Neuronal stem cell (in vitro differentiated cells): ENCODE results near the gene GLCCI1.

Source experiments
- DNase-seq: peaks from one replicate; pipeline ENCODE4 v3.0.0-alpha.2; 2013; ENCODE audit warnings: low spot score
- H2AFZ ChIP-seq: one replicate; pipeline ENCODE4 v1.6.1; 2013; ENCODE audit warnings: mild to moderate bottlenecking, low read length, inconsistent platforms
- H2AK5ac ChIP-seq: 2 replicates; pipeline ENCODE4 v1.6.1; 2013; ENCODE audit warnings: low read depth, mild to moderate bottlenecking, inconsistent platforms, low read length, moderate library complexity, mixed read lengths
- H2BK120ac ChIP-seq: 2 replicates; pipeline ENCODE4 v1.6.1; 2013; ENCODE audit warnings: low read depth, mild to moderate bottlenecking, inconsistent platforms, low read length, moderate library complexity, mixed read lengths
- H2BK12ac ChIP-seq: one replicate; pipeline ENCODE4 v1.6.1; 2013; ENCODE audit warnings: low read length, inconsistent platforms
- H2BK15ac ChIP-seq: 2 replicates; pipeline ENCODE4 v1.6.1; 2013; ENCODE audit warnings: mild to moderate bottlenecking, low read length, inconsistent platforms, mixed read lengths
- H2BK5ac ChIP-seq: one replicate; pipeline ENCODE4 v1.6.1; 2013; ENCODE audit warnings: inconsistent platforms, mild to moderate bottlenecking, low read length, moderate library complexity
- H3K14ac ChIP-seq: one replicate; pipeline ENCODE4 v1.6.1; 2013; ENCODE audit warnings: low read length, inconsistent platforms
- H3K18ac ChIP-seq: 2 replicates; pipeline ENCODE4 v1.6.1; 2013; ENCODE audit warnings: low read length, inconsistent platforms
- H3K23ac ChIP-seq: 2 replicates; pipeline ENCODE4 v1.6.1; 2013; ENCODE audit warnings: low read depth, mild to moderate bottlenecking, mixed read lengths, low read length, inconsistent platforms; ENCODE audit not compliant: poor library complexity
- H3K27ac ChIP-seq: replicated peaks from 3 replicates; pipeline ENCODE4 v1.5.1; 2013; ENCODE audit warnings: low read length, inconsistent platforms
- H3K27me3 ChIP-seq, 3 experiments: 2 replicates each; pipeline ENCODE4 v1.6.1; 2013; ENCODE audit warnings: low read length in 3 of 3, mild to moderate bottlenecking in 2 of 3, inconsistent platforms in 1 of 3, low read depth in 1 of 3, mixed read lengths in 1 of 3, moderate library complexity in 1 of 3; ENCODE audit not compliant: control insufficient read depth in 3 of 3, insufficient read depth in 3 of 3
- H3K36me3 ChIP-seq, 2 donors: replicated peaks in 1 of 2; 2 replicates each; pipeline ENCODE4 v1.6.1; 2013; ENCODE audit warnings: low read length in 2 of 2; ENCODE audit not compliant: control insufficient read depth in 2 of 2, insufficient read depth in 2 of 2
- H3K4ac ChIP-seq: 2 replicates; pipeline ENCODE4 v1.6.1; 2013; ENCODE audit warnings: inconsistent platforms, mild to moderate bottlenecking, low read length, moderate library complexity
- H3K4me1 ChIP-seq, 2 donors: 1 replicate in 1 of 2; 2 replicates in 1 of 2; pipeline ENCODE4 v1.6.1; 2013; ENCODE audit warnings: low read length in 2 of 2, low read depth in 1 of 2; ENCODE audit not compliant: control insufficient read depth in 2 of 2, insufficient read depth in 1 of 2
- H3K4me2 ChIP-seq: one replicate; pipeline ENCODE4 v1.6.1; 2013; ENCODE audit warnings: mild to moderate bottlenecking, low read length, inconsistent platforms; ENCODE audit not compliant: insufficient read depth, poor library complexity, severe bottlenecking
- H3K4me3 ChIP-seq, 2 donors: 2 replicates each; pipeline ENCODE4 v1.5.1; 2013; ENCODE audit warnings: low read length in 2 of 2, mild to moderate bottlenecking in 2 of 2, inconsistent platforms in 1 of 2, moderate library complexity in 1 of 2
- H3K79me1 ChIP-seq: one replicate; pipeline ENCODE4 v1.6.1; 2013; ENCODE audit warnings: low read depth, mild to moderate bottlenecking, inconsistent platforms, low read length, moderate library complexity
- H3K9ac ChIP-seq: one replicate; pipeline ENCODE4 v1.6.1; 2013; ENCODE audit warnings: mild to moderate bottlenecking, low read depth, low read length, inconsistent platforms; ENCODE audit not compliant: poor library complexity
- H3K9me3 ChIP-seq, 2 donors: replicated peaks in 1 of 2; 2 replicates each; pipeline versions ENCODE3 to v1.6.1; 2013; ENCODE audit warnings: low read length in 2 of 2, mild to moderate bottlenecking in 2 of 2, inconsistent platforms in 1 of 2, low read depth in 1 of 2, mixed read lengths in 1 of 2, moderate library complexity in 1 of 2; ENCODE audit not compliant: control insufficient read depth in 2 of 2, insufficient read depth in 1 of 2
- H4K8ac ChIP-seq: one replicate; pipeline ENCODE4 v1.6.1; 2013; ENCODE audit warnings: low read depth, mild to moderate bottlenecking, inconsistent platforms, low read length, moderate library complexity
- H4K91ac ChIP-seq: one replicate; pipeline ENCODE4 v1.6.1; 2013; ENCODE audit warnings: low read length, low read depth, mild to moderate bottlenecking, inconsistent platforms; ENCODE audit not compliant: poor library complexity
- WGBS, 2 donors: extraction: QIAGEN DNeasy Blood & Tissue Kit; methylation state at CpG; one replicate each; pipeline ENCODE4 v1.1.7; 2013; ENCODE audit warnings: missing lambda C conversion rate in 2 of 2, mixed read lengths in 1 of 2; ENCODE audit not compliant: insufficient read length in 2 of 2, insufficient replicate concordance in 1 of 2; ENCODE audit errors: extremely low coverage in 2 of 2; 5-methylcytosine and 5-hydroxymethylcytosine counted together

The GLCCI1 gene

DNA sequence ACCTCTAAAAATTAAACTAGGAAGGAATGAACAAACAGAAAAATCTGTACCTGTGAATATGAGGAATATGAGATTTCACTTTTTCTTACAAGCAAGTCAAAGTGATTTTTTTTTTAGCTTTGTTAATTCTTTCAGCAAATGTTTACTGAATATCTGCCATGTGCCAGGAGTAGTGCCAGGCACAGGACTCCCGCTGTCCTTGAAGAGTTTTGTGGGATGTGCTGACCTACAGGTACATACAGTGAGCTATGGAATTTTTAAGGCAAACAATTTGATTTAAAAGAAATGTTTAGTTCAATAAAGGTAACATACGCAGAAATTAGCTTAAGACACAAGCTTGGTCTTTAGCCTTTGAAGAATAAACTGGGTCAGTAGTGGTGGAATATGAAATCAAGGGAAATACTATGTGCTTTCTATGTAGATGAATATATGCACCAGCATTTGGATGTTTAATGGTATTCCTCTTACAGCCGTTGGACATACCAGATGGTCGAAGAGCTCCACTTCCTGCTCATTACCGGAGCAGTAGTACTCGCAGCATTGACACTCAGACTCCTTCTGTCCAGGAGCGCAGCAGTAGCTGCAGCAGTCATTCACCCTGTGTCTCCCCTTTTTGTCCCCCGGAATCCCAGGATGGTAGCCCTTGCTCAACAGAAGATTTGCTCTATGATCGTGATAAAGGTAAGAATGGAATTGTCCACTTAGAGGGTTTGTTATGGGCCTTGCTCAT lies 102.0 kb downstream of the GLCCI1 start:
- Histone ChIP-seq H4K8ac (no peak overlapping the region), H2AK5ac (no peak overlapping the region), H3K4ac (no peak overlapping the region), H3K9ac (no peak overlapping the region), H3K18ac (no peak overlapping the region), H3K79me1 (peaks cover 5% of the 10 kb centered on the region), H2AFZ (no peak overlapping the region), H2BK5ac (no peak overlapping the region), H3K14ac (no peak overlapping the region), H3K9me3 (peaks cover 0 to 14% of the 10 kb centered on the region in 2 donors), H3K27ac (no peak overlapping the region), H3K36me3 (peaks cover 2 to 32% of the 10 kb centered on the region in 2 donors), H3K27me3 (no peaks in the 10 kb centered on the region), H4K91ac (no peak overlapping the region), H2BK12ac (no peak overlapping the region), H2BK15ac (no peak overlapping the region), H3K4me3 (no peak overlapping the region), H2BK120ac (no peak overlapping the region), H3K4me1 (peaks cover 0 to 4% of the 10 kb centered on the region in 2 donors), H3K4me2 (no peak overlapping the region), H3K23ac (no peak overlapping the region)
- WGBS, 2 donors, result no CpG with 5 or more reads among the region's 9 CpGs
- DNase-seq, result no peak

GRCh38 chr7:8078418-8078817 lies 109.8 kb downstream of the GLCCI1 start:
- no peak overlapping the region for H4K91ac ChIP-seq
- no peak overlapping the region for H2BK120ac ChIP-seq
- H3K14ac ChIP-seq, result no peak overlapping the region
- H3K4me2 ChIP-seq, result no peak overlapping the region
- H3K9ac ChIP-seq, result no peak overlapping the region
- H3K4ac ChIP-seq, result no peak overlapping the region
- H3K23ac ChIP-seq, result no peak overlapping the region
- no peak overlapping the region for H2AK5ac ChIP-seq
- no peak overlapping the region for H2BK15ac ChIP-seq
- H3K79me1 ChIP-seq, result no peaks in the 10 kb centered on the region
- H3K4me1 ChIP-seq, result no peaks in the 10 kb centered on the region
- H3K18ac ChIP-seq, result no peak overlapping the region
- no peak for DNase-seq
- no peak overlapping the region for H2BK12ac ChIP-seq
- H3K9me3 ChIP-seq, result no peaks in the 10 kb centered on the region
- no peaks in the 10 kb centered on the region for H3K27me3 ChIP-seq
- H3K27ac ChIP-seq, result no peak overlapping the region
- H2AFZ ChIP-seq, result no peak overlapping the region
- no peak overlapping the region for H2BK5ac ChIP-seq
- no peak overlapping the region for H3K4me3 ChIP-seq
- H4K8ac ChIP-seq, result no peak overlapping the region
- H3K36me3 ChIP-seq, result peaks cover 0 to 13% of the 10 kb centered on the region in 2 donors

- Histone ChIP-seq H2BK120ac (no peak overlapping the region), H3K14ac (no peak overlapping the region), H4K8ac (no peak overlapping the region), H3K18ac (no peak overlapping the region), H3K23ac (no peak overlapping the region), H2BK5ac (no peak overlapping the region), H3K36me3 (peaks cover 0 to 47% of the 10 kb centered on the region in 2 donors), H3K4ac (no peak overlapping the region), H3K27me3 (no peaks in the 10 kb centered on the region), H3K9ac (no peak overlapping the region), H3K79me1 (no peaks in the 10 kb centered on the region), H3K9me3 (no peaks in the 10 kb centered on the region), H2AFZ (no peak overlapping the region), H3K4me3 (no peak overlapping the region), H2BK15ac (no peak overlapping the region), H2AK5ac (no peak overlapping the region), H3K4me2 (no peak overlapping the region), H3K4me1 (no peaks in the 10 kb centered on the region), H2BK12ac (no peak overlapping the region), H4K91ac (no peak overlapping the region), H3K27ac (no peak overlapping the region)
- no CpG with 5 or more reads among the region's 2 CpGs for WGBS, 2 donors
- DNase-seq, result no peak
Measured at GRCh38 chr7:8082762-8083161, 114.2 kb downstream of the GLCCI1 start.

GRCh38 chr7:8084836-8085235 lies 116.2 kb downstream of the GLCCI1 start:
- Histone ChIP-seq H3K9me3 (no peaks in the 10 kb centered on the region), H2AFZ (no peak overlapping the region), H3K14ac (no peak overlapping the region), H2BK5ac (no peak overlapping the region), H3K36me3 (peaks cover 0 to 44% of the 10 kb centered on the region in 2 donors), H3K4me1 (no peaks in the 10 kb centered on the region), H4K91ac (no peak overlapping the region), H3K9ac (no peak overlapping the region), H3K27ac (no peak overlapping the region), H3K18ac (no peak overlapping the region), H2AK5ac (no peak overlapping the region), H3K23ac (no peak overlapping the region), H3K4me3 (no peak overlapping the region), H3K4ac (no peak overlapping the region), H3K4me2 (no peak overlapping the region), H2BK15ac (no peak overlapping the region), H3K27me3 (no peaks in the 10 kb centered on the region), H2BK120ac (no peak overlapping the region), H2BK12ac (no peak overlapping the region), H3K79me1 (no peaks in the 10 kb centered on the region), H4K8ac (no peak overlapping the region)
- no peak for DNase-seq
- WGBS, 2 donors, result no CpG with 5 or more reads among the region's 5 CpGs
